GM23248 (cell line): ENCODE results near the gene TPD52L2. TPM values are rescaled to one million over a fixed set of nuclear protein-coding genes. Genes with fewer than 3 reads are reported as not detected.

Source experiments
- DNase-seq: peaks from one replicate; pipeline ENCODE4 v3.0.0-alpha.2; 2015
- H2AFZ ChIP-seq: fragments of 200-600 bp; sonication (generic); 2 replicates; pipeline ENCODE4 v1.6.1; 2016; ENCODE audit warnings: antibody characterized with exemption
- H3F3A ChIP-seq: fragments of 200-600 bp; sonication (generic); 2 replicates; pipeline ENCODE4 v1.6.1; 2016; ENCODE audit warnings: mild to moderate bottlenecking, antibody characterized with exemption, mixed run types; ENCODE audit not compliant: insufficient read depth
- H3K27ac ChIP-seq: fragments of 200-600 bp; sonication (generic); 2 replicates; pipeline ENCODE4 v1.5.1; 2016; ENCODE audit warnings: mild to moderate bottlenecking
- H3K27me3 ChIP-seq: fragments of 200-600 bp; sonication (generic); replicated peaks from 2 replicates; pipeline ENCODE4 v1.6.1; 2016; ENCODE audit warnings: mild to moderate bottlenecking; ENCODE audit not compliant: insufficient read depth
- H3K36me3 ChIP-seq: fragments of 200-600 bp; sonication (generic); 2 replicates; pipeline ENCODE4 v1.6.1; 2016; ENCODE audit warnings: low read depth, mild to moderate bottlenecking
- H3K4me1 ChIP-seq: fragments of 200-600 bp; sonication (generic); 2 replicates; pipeline ENCODE4 v1.6.1; 2016; ENCODE audit warnings: mild to moderate bottlenecking; ENCODE audit not compliant: insufficient read depth
- H3K4me2 ChIP-seq: fragments of 200-600 bp; sonication (generic); one replicate; pipeline ENCODE4 v1.6.1; 2016; ENCODE audit warnings: mild to moderate bottlenecking; ENCODE audit not compliant: unreplicated experiment
- H3K4me3 ChIP-seq: fragments of 200-600 bp; sonication (generic); 2 replicates; pipeline ENCODE4 v1.5.1; 2016; ENCODE audit warnings: mild to moderate bottlenecking
- H3K79me2 ChIP-seq: fragments of 200-600 bp; sonication (generic); 2 replicates; pipeline ENCODE4 v1.6.1; 2016; ENCODE audit warnings: mild to moderate bottlenecking; ENCODE audit not compliant: insufficient read depth
- H3K9ac ChIP-seq: fragments of 200-600 bp; sonication (generic); 2 replicates; pipeline ENCODE4 v1.6.1; 2016; ENCODE audit warnings: mild to moderate bottlenecking
- H3K9me2 ChIP-seq: fragments of 200-600 bp; sonication (generic); 2 replicates; pipeline ENCODE4 v1.6.1; 2016; ENCODE audit warnings: mixed run types, mild to moderate bottlenecking, moderate library complexity; ENCODE audit not compliant: insufficient read depth
- H3K9me3 ChIP-seq: fragments of 200-600 bp; sonication (generic); one replicate; pipeline ENCODE4 v1.6.1; 2017; ENCODE audit warnings: low read depth
- H4K20me1 ChIP-seq: fragments of 200-600 bp; sonication (generic); 2 replicates; pipeline ENCODE4 v1.6.0; 2016; ENCODE audit not compliant: insufficient read depth
- EZH2 ChIP-seq: fragments of 200-600 bp; sonication (generic); IDR thresholded peaks from 2 replicates; pipeline ENCODE4 v1.6.1; 2018; ENCODE audit warnings: antibody characterized with exemption, mild to moderate bottlenecking; ENCODE audit not compliant: insufficient read depth, poor library complexity, severe bottlenecking
- EZH2phosphoT487 ChIP-seq: fragments of 200-600 bp; sonication (generic); IDR thresholded peaks from 2 replicates; pipeline ENCODE4 v1.6.1; 2018; ENCODE audit warnings: antibody characterized with exemption, moderate library complexity, mild to moderate bottlenecking, low read depth; ENCODE audit not compliant: insufficient read depth
- WGBS, 2 experiments: methylation state at CpG; one replicate each; pipeline ENCODE4 v1.1.6; 2015 to 2017; ENCODE audit warnings: low lambda C conversion rate in 2 of 2, low coverage in 1 of 2; ENCODE audit errors: missing lambda C conversion rate in 2 of 2; 5-methylcytosine and 5-hydroxymethylcytosine counted together
- in situ Hi-C: fragments of 300-500 bp; cut with MboI; formaldehyde crosslinking; loops from 2 replicates; pipeline ENCODE4 v1.15.0; 2020
- polyA plus RNA-seq: library from polyadenylated mRNA; unstranded; fragments of >200 nt; fragmentation: Nextera tagmentation; extraction: Ambion mirVana; gene quantifications from 2 replicates; pipeline ENCODE4 v1.2.1, GENCODE V29; 2016
- total RNA-seq: library from RNA; depleted of rRNA; stranded (reverse); fragments of >200 nt; shearing (Covaris generic); gene quantifications from 2 replicates; pipeline ENCODE4 v1.2.3, GENCODE V29; 2014

Gene TPD52L2
- total and polyA plus RNA-seq, 2 experiments from 2014 or later = 214 to 220 TPM

DNA sequence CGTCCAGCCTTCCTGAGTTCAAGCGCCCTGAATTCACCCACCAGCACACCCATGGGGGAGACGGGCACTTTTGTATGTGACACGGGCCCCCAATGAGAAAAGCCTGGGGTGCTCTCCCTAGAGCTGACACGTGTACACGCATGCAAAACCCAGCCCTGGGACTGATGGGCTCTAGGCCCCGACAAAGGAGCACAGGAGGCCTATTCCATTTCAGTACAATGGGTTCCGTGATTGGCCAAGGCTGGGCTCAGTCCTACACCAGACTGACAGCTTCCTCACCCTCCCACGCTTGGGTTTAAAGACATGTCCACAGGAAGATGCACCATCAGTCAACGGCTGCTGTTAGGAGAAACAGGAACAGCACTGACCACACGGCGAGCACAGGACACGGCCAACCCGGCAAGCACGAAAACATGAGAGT, 42.8 kb upstream of the TPD52L2 start:
- H3K9me3 ChIP-seq = no peaks in the 10 kb centered on the region
- H3K9ac ChIP-seq = no peak overlapping the region
- H3K36me3 ChIP-seq = no peaks in the 10 kb centered on the region
- H3K4me1 ChIP-seq = peaks cover 4% of the 10 kb centered on the region; the same call in 1 of the 2 replicates
- H2AFZ ChIP-seq = no peak overlapping the region
- TF ChIP-seq EZH2 = no peak
- no peak for TF ChIP-seq EZH2phosphoT487
- H3K27me3 ChIP-seq = no peaks in the 10 kb centered on the region
- H3F3A ChIP-seq = no peaks in the 10 kb centered on the region
- in situ Hi-C loops = no loop called here
- H3K27ac ChIP-seq = no peak overlapping the region
- no peak overlapping the region for H3K4me3 ChIP-seq
- no peaks in the 10 kb centered on the region for H3K79me2 ChIP-seq
- H3K9me2 ChIP-seq = no peaks in the 10 kb centered on the region
- no peak for DNase-seq
- no peak overlapping the region for H3K4me2 ChIP-seq
- WGBS, 2 experiments = 79 to 83% methylated on average over 15 of the region's 15 CpGs
- H4K20me1 ChIP-seq = no peaks in the 10 kb centered on the region

- no peaks in the 10 kb centered on the region for H3K9me3 ChIP-seq
- no peaks in the 10 kb centered on the region for H3K27me3 ChIP-seq
- 67 to 69% methylated on average over 12 of the region's 12 CpGs for WGBS, 2 experiments
- no peaks in the 10 kb centered on the region for H3K36me3 ChIP-seq
- no peak overlapping the region for H3K9ac ChIP-seq
- no peak overlapping the region for H2AFZ ChIP-seq
- no peak overlapping the region for H3K4me3 ChIP-seq
- H3K9me2 ChIP-seq = no peaks in the 10 kb centered on the region
- H3F3A ChIP-seq = no peaks in the 10 kb centered on the region
- H3K79me2 ChIP-seq = no peaks in the 10 kb centered on the region
- no peak overlapping the region for H3K27ac ChIP-seq
- H4K20me1 ChIP-seq = no peaks in the 10 kb centered on the region
- no peak overlapping the region for H3K4me2 ChIP-seq
- TF ChIP-seq EZH2 (no peak), EZH2phosphoT487 (no peak)
- in situ Hi-C loops = no loop called here
- DNase-seq = no peak
- H3K4me1 ChIP-seq = peaks cover 4% of the 10 kb centered on the region; the same call in 1 of the 2 replicates
Observed at GRCh38 chr20:63823691-63824311, 41.3 kb upstream of the TPD52L2 start.

DNA sequence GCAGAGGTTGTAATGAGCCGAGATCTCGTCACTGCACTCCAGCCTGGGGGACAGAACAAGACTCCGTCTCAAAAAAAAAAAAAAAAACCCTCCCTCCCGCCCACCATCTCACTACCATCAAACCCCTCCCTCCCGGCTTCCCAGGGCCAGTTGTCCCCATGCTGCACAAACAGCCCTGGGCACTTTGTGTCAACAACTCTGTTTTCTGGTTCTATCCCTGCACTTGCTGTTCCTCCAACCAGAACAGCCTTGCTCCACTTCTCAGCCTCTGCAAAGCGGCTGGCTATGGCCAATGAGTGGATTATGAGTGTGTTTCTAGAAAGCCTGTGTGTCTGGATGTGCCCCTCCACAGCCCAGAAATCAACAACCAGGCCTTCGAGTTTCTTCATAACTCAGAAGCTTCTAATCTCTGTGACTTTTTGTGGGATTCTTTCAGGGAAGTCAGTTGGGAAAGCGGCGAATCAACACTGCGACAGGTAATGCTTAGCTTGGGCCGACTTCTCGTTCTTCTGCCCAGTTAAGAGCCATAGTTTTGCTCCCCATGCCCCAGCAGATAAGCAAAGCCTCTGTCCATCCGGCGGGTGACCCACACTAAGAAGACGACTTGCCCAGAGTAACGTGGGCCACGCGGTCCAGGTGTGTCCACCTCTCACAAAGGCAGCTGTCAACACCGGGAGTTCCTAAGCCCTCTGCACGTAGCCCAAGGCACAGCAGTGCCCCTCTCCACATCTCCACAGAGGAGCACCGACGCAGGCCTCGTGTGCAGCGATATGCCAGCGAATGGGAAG, 39.5 kb upstream of the TPD52L2 start:
- Histone ChIP-seq H2AFZ (no peak overlapping the region), H3K4me2 (no peak overlapping the region), H3K9me2 (no peaks in the 10 kb centered on the region), H4K20me1 (no peaks in the 10 kb centered on the region), H3F3A (no peaks in the 10 kb centered on the region), H3K79me2 (no peaks in the 10 kb centered on the region), H3K9ac (no peak overlapping the region), H3K27ac (no peak overlapping the region), H3K9me3 (no peaks in the 10 kb centered on the region), H3K4me3 (no peak overlapping the region), H3K4me1 (no peaks in the 10 kb centered on the region), H3K36me3 (no peaks in the 10 kb centered on the region), H3K27me3 (no peaks in the 10 kb centered on the region)
- DNase-seq = no peak
- WGBS, 2 experiments = 84 to 91% methylated on average over 22 to 25 of the region's 25 CpGs
- in situ Hi-C loops = no loop called here
- no peak for TF ChIP-seq EZH2phosphoT487
- no peak for TF ChIP-seq EZH2

GRCh38 chr20:63826753-63827152, 38.3 kb upstream of the TPD52L2 start:
- H3K36me3 ChIP-seq = no peaks in the 10 kb centered on the region
- H3K9me2 ChIP-seq = no peaks in the 10 kb centered on the region
- H2AFZ ChIP-seq = no peak overlapping the region
- H3K79me2 ChIP-seq = no peaks in the 10 kb centered on the region
- H3K4me3 ChIP-seq = no peak overlapping the region
- H3K9ac ChIP-seq = no peak overlapping the region
- no peak for TF ChIP-seq EZH2
- no peaks in the 10 kb centered on the region for H3F3A ChIP-seq
- 84% methylated on average over 13 of the region's 13 CpGs for WGBS, 2 experiments
- no peaks in the 10 kb centered on the region for H3K27me3 ChIP-seq
- H4K20me1 ChIP-seq = no peaks in the 10 kb centered on the region
- H3K4me1 ChIP-seq = no peaks in the 10 kb centered on the region
- no peak overlapping the region for H3K4me2 ChIP-seq
- in situ Hi-C loops = no loop called here
- H3K9me3 ChIP-seq = no peaks in the 10 kb centered on the region
- no peak overlapping the region for H3K27ac ChIP-seq
- peak; percentile 48 for DNase-seq
